ENCODE results near the gene SCN2B. TPM values are rescaled to one million over a fixed set of nuclear protein-coding genes. Genes with fewer than 3 reads are reported as not detected.
A peak's percentile ranks its signal among the peaks of the same experiment; 100 is the strongest.

SCN2B gene
- total RNA-seq, 1 experiment from 2014 or later = not detected

- no peaks in the 10 kb centered on the region for H3K9me3 ChIP-seq (ENCODE audit: low read length)
- H3K9me2 ChIP-seq (replicated peaks; ENCODE audit: insufficient read depth, low read length) = no peaks in the 10 kb centered on the region
- no peaks in the 10 kb centered on the region for H3K79me2 ChIP-seq (ENCODE audit: low read length)
- peak overlapping the region; percentile 56; the same call in 1 of the 2 replicates for H2AFZ ChIP-seq (ENCODE audit: low read length)
- no peak overlapping the region for H3K27ac ChIP-seq (ENCODE audit: low read length)
- no peaks in the 10 kb centered on the region for H3K4me1 ChIP-seq (ENCODE audit: low read length)
- H3K36me3 ChIP-seq (ENCODE audit: insufficient read depth, low read length) = no peaks in the 10 kb centered on the region
- H3K4me3 ChIP-seq (ENCODE audit: low read length) = no peak overlapping the region
- no peaks in the 10 kb centered on the region for H3K27me3 ChIP-seq (ENCODE audit: low read length)
- H4K20me1 ChIP-seq (ENCODE audit: insufficient read depth, low read depth, low read length) = no peaks in the 10 kb centered on the region
- no peak overlapping the region for H3K9ac ChIP-seq (ENCODE audit: low read length)
- H3K4me2 ChIP-seq (ENCODE audit: low read depth, low read length, poor library complexity, severe bottlenecking) = no peak overlapping the region
- peak; percentile 23 for DNase-seq
Observed at GRCh38 chr11:118126082-118126838, 50.2 kb downstream of the SCN2B start.

GRCh38 chr11:118124929-118125535, 51.4 kb downstream of the SCN2B start:
- Histone ChIP-seq H4K20me1 (ENCODE audit: insufficient read depth, low read depth, low read length) (no peaks in the 10 kb centered on the region), H3K9me3 (ENCODE audit: low read length) (no peaks in the 10 kb centered on the region), H2AFZ (ENCODE audit: low read length) (no peak overlapping the region), H3K9me2 (replicated peaks; ENCODE audit: insufficient read depth, low read length) (no peaks in the 10 kb centered on the region), H3K27ac (ENCODE audit: low read length) (no peak overlapping the region), H3K36me3 (ENCODE audit: insufficient read depth, low read length) (no peaks in the 10 kb centered on the region), H3K79me2 (ENCODE audit: low read length) (no peaks in the 10 kb centered on the region), H3K4me2 (ENCODE audit: low read depth, low read length, poor library complexity, severe bottlenecking) (no peak overlapping the region), H3K4me3 (ENCODE audit: low read length) (no peak overlapping the region), H3K4me1 (ENCODE audit: low read length) (no peaks in the 10 kb centered on the region), H3K27me3 (ENCODE audit: low read length) (no peaks in the 10 kb centered on the region), H3K9ac (ENCODE audit: low read length) (no peak overlapping the region)
- DNase-seq = peak; percentile 19

GRCh38 chr11:118120793-118121192, 55.6 kb downstream of the SCN2B start:
- Histone ChIP-seq H3K4me3 (ENCODE audit: low read length) (no peak overlapping the region), H3K9me2 (replicated peaks; ENCODE audit: insufficient read depth, low read length) (no peaks in the 10 kb centered on the region), H2AFZ (ENCODE audit: low read length) (no peak overlapping the region), H3K27ac (ENCODE audit: low read length) (no peak overlapping the region), H4K20me1 (ENCODE audit: insufficient read depth, low read depth, low read length) (no peaks in the 10 kb centered on the region), H3K79me2 (ENCODE audit: low read length) (no peaks in the 10 kb centered on the region), H3K36me3 (ENCODE audit: insufficient read depth, low read length) (no peaks in the 10 kb centered on the region), H3K9ac (ENCODE audit: low read length) (no peak overlapping the region), H3K4me2 (ENCODE audit: low read depth, low read length, poor library complexity, severe bottlenecking) (no peak overlapping the region), H3K27me3 (ENCODE audit: low read length) (no peaks in the 10 kb centered on the region), H3K9me3 (ENCODE audit: low read length) (no peaks in the 10 kb centered on the region), H3K4me1 (ENCODE audit: low read length) (no peaks in the 10 kb centered on the region)
- DNase-seq = no peak

GRCh38 chr11:118117790-118118601, 58.4 kb downstream of the SCN2B start:
- Histone ChIP-seq H2AFZ (ENCODE audit: low read length) (no peak overlapping the region), H3K27ac (ENCODE audit: low read length) (no peak overlapping the region), H3K9me3 (ENCODE audit: low read length) (no peaks in the 10 kb centered on the region), H4K20me1 (ENCODE audit: insufficient read depth, low read depth, low read length) (no peaks in the 10 kb centered on the region), H3K4me2 (ENCODE audit: low read depth, low read length, poor library complexity, severe bottlenecking) (no peak overlapping the region), H3K4me3 (ENCODE audit: low read length) (no peak overlapping the region), H3K79me2 (ENCODE audit: low read length) (no peaks in the 10 kb centered on the region), H3K9me2 (replicated peaks; ENCODE audit: insufficient read depth, low read length) (no peaks in the 10 kb centered on the region), H3K4me1 (ENCODE audit: low read length) (no peaks in the 10 kb centered on the region), H3K36me3 (ENCODE audit: insufficient read depth, low read length) (no peaks in the 10 kb centered on the region), H3K27me3 (ENCODE audit: low read length) (no peaks in the 10 kb centered on the region), H3K9ac (ENCODE audit: low read length) (no peak overlapping the region)
- DNase-seq = no peak

- H4K20me1 ChIP-seq (ENCODE audit: insufficient read depth, low read depth, low read length) = no peaks in the 10 kb centered on the region
- no peaks in the 10 kb centered on the region for H3K4me1 ChIP-seq (ENCODE audit: low read length)
- H3K36me3 ChIP-seq (ENCODE audit: insufficient read depth, low read length) = no peaks in the 10 kb centered on the region
- no peaks in the 10 kb centered on the region for H3K9me2 ChIP-seq (replicated peaks; ENCODE audit: insufficient read depth, low read length)
- no peaks in the 10 kb centered on the region for H3K79me2 ChIP-seq (ENCODE audit: low read length)
- H3K9me3 ChIP-seq (ENCODE audit: low read length) = no peaks in the 10 kb centered on the region
- no peak for DNase-seq
- no peaks in the 10 kb centered on the region for H3K27me3 ChIP-seq (ENCODE audit: low read length)
- H3K9ac ChIP-seq (ENCODE audit: low read length) = no peak overlapping the region
- H3K4me3 ChIP-seq (ENCODE audit: low read length) = no peak overlapping the region
- no peak overlapping the region for H3K27ac ChIP-seq (ENCODE audit: low read length)
- no peak overlapping the region for H3K4me2 ChIP-seq (ENCODE audit: low read depth, low read length, poor library complexity, severe bottlenecking)
- no peak overlapping the region for H2AFZ ChIP-seq (ENCODE audit: low read length)
Observed at GRCh38 chr11:118115048-118115447, 61.4 kb downstream of the SCN2B start.

- Histone ChIP-seq H3K9me3 (ENCODE audit: low read length) (no peaks in the 10 kb centered on the region), H3K9ac (ENCODE audit: low read length) (no peak overlapping the region), H3K27ac (ENCODE audit: low read length) (no peak overlapping the region), H3K9me2 (replicated peaks; ENCODE audit: insufficient read depth, low read length) (no peaks in the 10 kb centered on the region), H3K4me1 (ENCODE audit: low read length) (no peaks in the 10 kb centered on the region), H2AFZ (ENCODE audit: low read length) (no peak overlapping the region), H3K4me3 (ENCODE audit: low read length) (no peak overlapping the region), H3K4me2 (ENCODE audit: low read depth, low read length, poor library complexity, severe bottlenecking) (no peak overlapping the region), H3K36me3 (ENCODE audit: insufficient read depth, low read length) (no peaks in the 10 kb centered on the region), H3K79me2 (ENCODE audit: low read length) (no peaks in the 10 kb centered on the region), H3K27me3 (ENCODE audit: low read length) (no peaks in the 10 kb centered on the region), H4K20me1 (ENCODE audit: insufficient read depth, low read depth, low read length) (no peaks in the 10 kb centered on the region)
- DNase-seq = no peak
Observed at GRCh38 chr11:118114266-118114665, 62.2 kb downstream of the SCN2B start.

- Histone ChIP-seq H3K4me2 (ENCODE audit: low read depth, low read length, poor library complexity, severe bottlenecking) (no peak overlapping the region), H3K27me3 (ENCODE audit: low read length) (no peaks in the 10 kb centered on the region), H3K4me3 (ENCODE audit: low read length) (no peak overlapping the region), H3K9ac (ENCODE audit: low read length) (no peak overlapping the region), H3K27ac (ENCODE audit: low read length) (no peak overlapping the region), H4K20me1 (ENCODE audit: insufficient read depth, low read depth, low read length) (no peaks in the 10 kb centered on the region), H3K79me2 (ENCODE audit: low read length) (no peaks in the 10 kb centered on the region), H3K4me1 (ENCODE audit: low read length) (no peaks in the 10 kb centered on the region), H3K36me3 (ENCODE audit: insufficient read depth, low read length) (no peaks in the 10 kb centered on the region), H2AFZ (ENCODE audit: low read length) (no peak overlapping the region), H3K9me3 (ENCODE audit: low read length) (no peaks in the 10 kb centered on the region), H3K9me2 (replicated peaks; ENCODE audit: insufficient read depth, low read length) (no peaks in the 10 kb centered on the region)
- DNase-seq = no peak
Observed at GRCh38 chr11:118112711-118113430, 63.6 kb downstream of the SCN2B start.
